ENCODE measurements around the gene TSPEAR.
A peak's percentile ranks its signal among the peaks of the same experiment; 100 is the strongest.
"Not testable (repeated sequence)": the region's sequence is repeated elsewhere in the genome, so short reads cannot be mapped to it uniquely, and the experiment has no call there.

The TSPEAR gene

GRCh38 chr21:44623575-44623974, 87.8 kb downstream of the TSPEAR start:
- no peak for DNase-seq

- no peak for DNase-seq
These were observed 91.5 kb downstream of the TSPEAR start for GRCh38 chr21:44619886-44620285.

- DNase-seq: no peak
These were observed 92.5 kb downstream of the TSPEAR start for GRCh38 chr21:44618909-44619308.

- DNase-seq: peak; percentile 2
These were observed 92.9 kb downstream of the TSPEAR start for GRCh38 chr21:44618504-44618903.

- no peak for DNase-seq
These were observed 94.3 kb downstream of the TSPEAR start for GRCh38 chr21:44617071-44617501.

GRCh38 chr21:44616591-44616926, 94.8 kb downstream of the TSPEAR start:
- DNase-seq: no peak

GRCh38 chr21:44615911-44616590, 95.3 kb downstream of the TSPEAR start:
- DNase-seq: no peak

GRCh38 chr21:44615466-44615865, 95.9 kb downstream of the TSPEAR start:
- no peak for DNase-seq

GRCh38 chr21:44614961-44615391, 96.4 kb downstream of the TSPEAR start:
- DNase-seq: no peak

GRCh38 chr21:44614161-44614631, 97.2 kb downstream of the TSPEAR start:
- no peak for DNase-seq

- DNase-seq: no peak
These were observed 97.8 kb downstream of the TSPEAR start for GRCh38 chr21:44613386-44614155.

- DNase-seq: no peak
These were observed 98.6 kb downstream of the TSPEAR start for GRCh38 chr21:44612669-44613229.

- no peak for DNase-seq
These were observed 99.3 kb downstream of the TSPEAR start, which contains the start of gene KRTAP10-8 for GRCh38 chr21:44612029-44612486. Gene KRTAP10-8, plus strand, starts transcription at chr21:44612079. Its CDS starts 22 bp downstream, at chr21:44612101.

- no peak for DNase-seq
These were observed 99.8 kb downstream of the TSPEAR start for GRCh38 chr21:44611551-44611950.

- DNase-seq: not testable (repeated sequence)
These were observed 101.1 kb downstream of the TSPEAR start for GRCh38 chr21:44610157-44610843.

GRCh38 chr21:44609193-44609592, 102.2 kb downstream of the TSPEAR start:
- no peak for DNase-seq

- no peak for DNase-seq
These were observed 104.9 kb downstream of the TSPEAR start for GRCh38 chr21:44606495-44606894.

- DNase-seq: no peak
These were observed 107.5 kb downstream of the TSPEAR start for GRCh38 chr21:44603911-44604310.

- DNase-seq: no peak
These were observed 108.1 kb downstream of the TSPEAR start for GRCh38 chr21:44603109-44603875.

- DNase-seq: no peak
These were observed 108.9 kb downstream of the TSPEAR start for GRCh38 chr21:44602463-44602850.

GRCh38 chr21:44601596-44602462, 109.5 kb downstream of the TSPEAR start:
- DNase-seq: no peak

Data from inflammatory macrophage treated with lipopolysaccharide for 4 hours (primary cell).